Coronary artery (tissue), 2 donors: ENCODE measurements around the gene FARP1.

Experiments used
- DNase-seq: peaks from one replicate; pipeline ENCODE4 v3.0.0-alpha.2; 2017; ENCODE audit warnings: low spot score
- H3K27ac ChIP-seq, 2 donors: fragments of 200-600 bp; sonication (generic); one replicate each; pipeline ENCODE4 v1.5.1; 2016 to 2019
- H3K4me3 ChIP-seq: fragments of 200-600 bp; sonication (generic); 2 replicates; pipeline ENCODE4 v1.5.1; 2016; ENCODE audit warnings: mild to moderate bottlenecking, moderate library complexity
- CTCF ChIP-seq: fragments of 200-600 bp; sonication (generic); IDR thresholded peaks from one replicate; pipeline ENCODE4 v1.5.1; 2019; ENCODE audit warnings: antibody characterized with exemption

Gene FARP1

GRCh38 chr13:98486412-98486811 is 343.5 kb downstream of the FARP1 start:
- Histone ChIP-seq H3K27ac (no peak overlapping the region), H3K4me3 (no peak overlapping the region)
- TF ChIP-seq CTCF, result no peak
- no peak for DNase-seq

- H3K27ac ChIP-seq, result no peak overlapping the region
- H3K4me3 ChIP-seq, result no peak overlapping the region
- DNase-seq, result no peak
- TF ChIP-seq CTCF, result no peak
These were observed 344.1 kb downstream of the FARP1 start for GRCh38 chr13:98487016-98487415.

- DNase-seq, result no peak
- H3K4me3 ChIP-seq, result no peak overlapping the region
- H3K27ac ChIP-seq, result no peak overlapping the region
- TF ChIP-seq CTCF, result no peak
These were observed 344.6 kb downstream of the FARP1 start for GRCh38 chr13:98487522-98487921.

GRCh38 chr13:98488736-98489135 is 345.8 kb downstream of the FARP1 start:
- TF ChIP-seq CTCF, result no peak
- Histone ChIP-seq H3K27ac (no peak overlapping the region), H3K4me3 (no peak overlapping the region)
- DNase-seq, result no peak

- no peak overlapping the region for H3K4me3 ChIP-seq
- TF ChIP-seq CTCF, result no peak
- no peak overlapping the region for H3K27ac ChIP-seq
- DNase-seq, result no peak
These were observed 346.7 kb downstream of the FARP1 start for GRCh38 chr13:98489446-98490194.

- no peak for DNase-seq
- TF ChIP-seq CTCF, result no peak
- no peak overlapping the region for H3K27ac ChIP-seq
- H3K4me3 ChIP-seq, result no peak overlapping the region
These were observed 347.4 kb downstream of the FARP1 start for GRCh38 chr13:98490195-98490836.

- Histone ChIP-seq H3K4me3 (no peak overlapping the region), H3K27ac (no peak overlapping the region)
- TF ChIP-seq CTCF, result no peak
- no peak for DNase-seq
These were observed 348.0 kb downstream of the FARP1 start for GRCh38 chr13:98490866-98491265.
